Lower leg skin (tissue), 3 donors: ENCODE measurements around the gene DNMT3B.

ENCODE experiments used
- CTCF ChIP-seq, 3 donors: fragments of 450-650 bp; IDR thresholded peaks; one replicate each; pipeline ENCODE4 v1.5.1; 2016; ENCODE audit warnings: antibody characterized with exemption in 3 of 3, mild to moderate bottlenecking in 3 of 3, moderate library complexity in 2 of 3
- POLR2A ChIP-seq, 2 donors: fragments of 450-650 bp; IDR thresholded peaks; one replicate each; pipeline ENCODE4 v1.6.1; 2016 to 2017; ENCODE audit warnings: antibody characterized with exemption in 2 of 2, mild to moderate bottlenecking in 1 of 2, moderate library complexity in 1 of 2

- no peak for TF ChIP-seq CTCF (IDR thresholded peaks at IDR 0.05)
- no peak for TF ChIP-seq POLR2A (IDR thresholded peaks at IDR 0.05)
Observed at GRCh38 chr20:32831982-32832381, 69.8 kb downstream of the DNMT3B start.
